Anterior cingulate cortex (tissue), 58 donors: ENCODE measurements around the gene ARHGAP32.

Experiments used
- DNase-seq, 58 donors: peaks; one replicate each; lab custom pipeline; 2025; lab: John Stamatoyannopoulos, UW

ARHGAP32 gene

GRCh38 chr11:129192150-129192549 lies at the start of gene ARHGAP32:
Gene ARHGAP32, minus strand, starts transcription at chr11:129192325. Its CDS starts 127 bp downstream, at chr11:129192198.
- no peak for DNase-seq

GRCh38 chr11:129239207-129239606 lies 47.1 kb upstream of the ARHGAP32 start:
- DNase-seq, result no peak

GRCh38 chr11:129237880-129238638 lies 45.9 kb upstream of the ARHGAP32 start:
- no peak for DNase-seq

GRCh38 chr11:129237456-129237855 lies 45.3 kb upstream of the ARHGAP32 start:
- no peak for DNase-seq

GRCh38 chr11:129236850-129237249 lies 44.7 kb upstream of the ARHGAP32 start:
- no peak for DNase-seq

- DNase-seq, result no peak
These were observed 42.9 kb upstream of the ARHGAP32 start for GRCh38 chr11:129234978-129235377.

GRCh38 chr11:129230006-129230405 lies 37.9 kb upstream of the ARHGAP32 start:
- no peak for DNase-seq

GRCh38 chr11:129226207-129226798 lies 34.2 kb upstream of the ARHGAP32 start:
- no peak for DNase-seq

GRCh38 chr11:129225190-129225589 lies 33.1 kb upstream of the ARHGAP32 start:
- no peak for DNase-seq

GRCh38 chr11:129224538-129224937 lies 32.4 kb upstream of the ARHGAP32 start:
- DNase-seq, result no peak

GRCh38 chr11:129223701-129224149 lies 31.6 kb upstream of the ARHGAP32 start:
- DNase-seq, result no peak

GRCh38 chr11:129223260-129223659 lies 31.1 kb upstream of the ARHGAP32 start:
- no peak for DNase-seq

GRCh38 chr11:129222158-129222557 lies 30.0 kb upstream of the ARHGAP32 start:
- no peak for DNase-seq

- DNase-seq, result no peak
These were observed 23.6 kb upstream of the ARHGAP32 start for GRCh38 chr11:129215506-129216245.

- no peak for DNase-seq
These were observed 22.7 kb upstream of the ARHGAP32 start for GRCh38 chr11:129214710-129215295.

- DNase-seq, result no peak
These were observed 21.1 kb upstream of the ARHGAP32 start for GRCh38 chr11:129213261-129213660.

GRCh38 chr11:129211397-129211796 lies 19.3 kb upstream of the ARHGAP32 start:
- DNase-seq, result no peak

GRCh38 chr11:129210831-129211181 lies 18.7 kb upstream of the ARHGAP32 start:
- DNase-seq, result no peak

- no peak for DNase-seq
These were observed 18.0 kb upstream of the ARHGAP32 start for GRCh38 chr11:129209891-129210830.

GRCh38 chr11:129208863-129209262 lies 16.7 kb upstream of the ARHGAP32 start:
- no peak for DNase-seq
